Measurements from ENCODE around the gene VSIR. TPM values are rescaled to one million over a fixed set of nuclear protein-coding genes. Genes with fewer than 3 reads are reported as not detected.

Gene VSIR
- total and polyA plus RNA-seq, 8 donors = 14.2 to 103 (median 16.2) TPM

GRCh38 chr10:71766717-71767419 is 6.5 kb downstream of the VSIR start:
- peak overlapping the region; percentile 83 to 93 (median 90) for H3K27ac ChIP-seq
- DNase-seq = peak; percentile 81 to 95
- H3K36me3 ChIP-seq = peaks cover under 1 to 22% (median 9%) of the 10 kb centered on the region in 4 donors
- no peak for TF ChIP-seq POLR2A (IDR thresholded peaks at IDR 0.05)
- peak; percentile 20 to 71 (median 38) for TF ChIP-seq POLR2AphosphoS5 (IDR thresholded peaks at IDR 0.05)
- TF ChIP-seq EP300 (IDR thresholded peaks at IDR 0.05) = peak; percentile 63
- TF ChIP-seq CTCF (IDR thresholded peaks at IDR 0.05) = no peak
- 16 to 25% (median 21%) methylated on average over 7 to 10 of the region's 10 CpGs for WGBS, 5 donors
- intact Hi-C loops (cut with DNase I; ENCODE audit: low total_unique reads) = no loop called here
- H3K9me3 ChIP-seq = no peaks in the 10 kb centered on the region
- peak overlapping the region in 1 of 4 donors; percentile 0 for H3K4me3 ChIP-seq
- H3K4me1 ChIP-seq = peaks cover 77 to 100% (median 95%) of the 10 kb centered on the region in 4 donors
- H3K27me3 ChIP-seq = no peaks in the 10 kb centered on the region

- Histone ChIP-seq H3K9me3 (no peaks in the 10 kb centered on the region), H3K4me3 (no peak overlapping the region), H3K27me3 (no peaks in the 10 kb centered on the region), H3K4me1 (peaks cover 69 to 100% (median 92%) of the 10 kb centered on the region in 4 donors), H3K36me3 (peaks cover 8 to 30% (median 17%) of the 10 kb centered on the region in 4 donors), H3K27ac (peak overlapping the region; percentile 83 to 93 (median 90))
- no peak for DNase-seq
- intact Hi-C loops (cut with DNase I; ENCODE audit: low total_unique reads) = no loop called here
- WGBS, 5 donors = 84 to 87% (median 85%) methylated on average over 19 to 22 of the region's 22 CpGs
- no peak for TF ChIP-seq CTCF (IDR thresholded peaks at IDR 0.05)
- no peak for TF ChIP-seq POLR2A (IDR thresholded peaks at IDR 0.05)
- TF ChIP-seq POLR2AphosphoS5 (IDR thresholded peaks at IDR 0.05) = peak in 1 of 3 donors; percentile 2
- TF ChIP-seq EP300 (IDR thresholded peaks at IDR 0.05) = no peak
Measured at GRCh38 chr10:71765906-71766716, 7.2 kb downstream of the VSIR start.

DNA sequence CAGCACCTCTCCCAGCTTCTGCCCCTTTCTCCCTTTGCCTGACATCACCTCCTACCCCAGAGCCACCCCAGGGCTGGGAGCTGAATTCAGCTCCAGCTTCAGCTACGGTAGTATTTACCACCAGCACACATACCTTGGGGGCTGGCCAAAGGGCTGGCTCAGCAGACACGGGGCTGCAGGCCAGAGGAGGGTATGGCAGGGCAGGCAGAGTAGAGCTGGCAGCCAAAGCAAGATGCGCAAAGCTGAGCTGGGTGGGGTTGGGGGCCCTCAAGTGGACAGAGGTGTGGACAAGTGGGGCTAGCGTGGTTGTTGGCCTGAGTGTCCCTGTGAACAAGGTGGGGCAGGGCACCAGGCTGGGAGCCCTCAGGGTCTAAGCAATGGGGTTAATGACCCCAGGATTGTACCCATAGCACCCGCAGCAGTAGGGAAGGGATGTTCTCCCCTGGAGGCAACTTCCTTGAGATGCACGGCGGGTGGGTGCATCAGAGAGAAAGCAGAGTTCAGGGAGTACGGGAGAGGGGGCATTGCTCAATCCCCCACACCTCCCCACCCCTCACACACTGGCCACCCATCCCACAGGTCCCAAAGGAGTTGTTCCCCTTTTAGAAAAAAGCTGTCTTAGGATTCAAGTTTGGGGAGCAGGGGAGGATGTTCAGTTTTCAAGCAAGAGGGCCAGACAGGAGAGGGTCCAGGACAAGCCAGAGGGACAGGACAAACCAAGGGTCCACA is 8.0 kb downstream of the VSIR start:
- Histone ChIP-seq H3K4me1 (peaks cover 61 to 100% (median 91%) of the 10 kb centered on the region in 4 donors), H3K27ac (peak overlapping the region; percentile 83 to 93 (median 90)), H3K36me3 (peaks cover 8 to 37% (median 24%) of the 10 kb centered on the region in 4 donors), H3K4me3 (peak overlapping the region in 1 of 4 donors; percentile 14), H3K27me3 (no peaks in the 10 kb centered on the region), H3K9me3 (no peaks in the 10 kb centered on the region)
- intact Hi-C loops (cut with DNase I; ENCODE audit: low total_unique reads) = no loop called here
- no peak for DNase-seq
- 48 to 66% (median 59%) methylated on average over 8 of the region's 8 CpGs for WGBS, 5 donors
- TF ChIP-seq CTCF (IDR thresholded peaks at IDR 0.05) = no peak
- TF ChIP-seq POLR2AphosphoS5 (IDR thresholded peaks at IDR 0.05) = no peak
- no peak for TF ChIP-seq POLR2A (IDR thresholded peaks at IDR 0.05)
- no peak for TF ChIP-seq EP300 (IDR thresholded peaks at IDR 0.05)
